ENCODE measurements around the gene OR51V1.
"Not testable (repeated sequence)": the region's sequence is repeated elsewhere in the genome, so short reads cannot be mapped to it uniquely, and the experiment has no call there.

GRCh38 chr11:5161045-5161444, 39.4 kb downstream of the OR51V1 start:
- not testable (repeated sequence) for TF ChIP-seq CTCF, POLR2A (IDR thresholded peaks at IDR 0.05)
